ENCODE data around the gene TTBK2.

TTBK2 gene

GRCh38 chr15:42750306-42750705 lies 170.3 kb downstream of the TTBK2 start:
- no peak for DNase-seq

DNA sequence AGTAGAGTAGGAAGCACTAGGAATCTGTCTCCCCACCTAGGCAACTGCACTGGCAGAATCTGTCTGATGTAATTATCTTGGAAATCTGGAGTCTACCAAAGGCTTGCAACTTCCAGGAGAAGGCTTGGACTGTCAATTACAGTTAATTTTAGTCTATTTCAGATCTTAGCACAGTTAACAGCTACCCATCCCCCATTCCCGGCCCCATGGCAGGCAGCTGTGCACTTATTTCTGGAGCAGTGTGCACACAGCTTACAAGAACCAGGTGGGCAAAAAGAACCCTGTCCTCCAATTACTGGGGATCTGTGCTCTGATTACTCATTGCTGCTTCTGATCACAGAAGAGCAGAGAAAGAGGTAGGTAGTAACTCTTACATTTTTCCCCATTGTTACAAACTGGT lies 171.3 kb downstream of the TTBK2 start:
- no peak for DNase-seq

- no peak for DNase-seq
Measured at GRCh38 chr15:42744195-42744594, 176.4 kb downstream of the TTBK2 start.

DNA sequence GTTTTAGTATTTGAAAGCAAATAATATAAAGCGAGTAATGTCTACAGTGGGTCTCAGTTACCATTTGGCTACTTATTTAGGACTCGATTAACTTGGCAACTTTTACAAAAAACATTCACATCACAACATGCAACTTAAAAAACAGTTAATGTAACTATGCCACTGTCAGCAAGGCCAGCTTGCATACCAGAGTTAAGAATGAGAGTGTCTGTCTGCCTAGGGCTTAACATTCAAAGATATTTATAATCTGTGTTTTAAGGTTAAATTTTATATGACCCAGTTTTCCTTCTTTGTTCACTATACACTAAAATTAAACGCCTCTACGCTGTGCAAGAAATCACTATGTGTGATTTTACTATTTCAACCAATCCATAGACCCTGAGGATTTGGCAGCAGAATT lies 178.4 kb downstream of the TTBK2 start:
- DNase-seq = no peak

- DNase-seq = no peak
Measured at GRCh38 chr15:42741710-42742109, 178.9 kb downstream of the TTBK2 start.

- DNase-seq = no peak
Measured at GRCh38 chr15:42737529-42738328, 182.8 kb downstream of the TTBK2 start.

DNA sequence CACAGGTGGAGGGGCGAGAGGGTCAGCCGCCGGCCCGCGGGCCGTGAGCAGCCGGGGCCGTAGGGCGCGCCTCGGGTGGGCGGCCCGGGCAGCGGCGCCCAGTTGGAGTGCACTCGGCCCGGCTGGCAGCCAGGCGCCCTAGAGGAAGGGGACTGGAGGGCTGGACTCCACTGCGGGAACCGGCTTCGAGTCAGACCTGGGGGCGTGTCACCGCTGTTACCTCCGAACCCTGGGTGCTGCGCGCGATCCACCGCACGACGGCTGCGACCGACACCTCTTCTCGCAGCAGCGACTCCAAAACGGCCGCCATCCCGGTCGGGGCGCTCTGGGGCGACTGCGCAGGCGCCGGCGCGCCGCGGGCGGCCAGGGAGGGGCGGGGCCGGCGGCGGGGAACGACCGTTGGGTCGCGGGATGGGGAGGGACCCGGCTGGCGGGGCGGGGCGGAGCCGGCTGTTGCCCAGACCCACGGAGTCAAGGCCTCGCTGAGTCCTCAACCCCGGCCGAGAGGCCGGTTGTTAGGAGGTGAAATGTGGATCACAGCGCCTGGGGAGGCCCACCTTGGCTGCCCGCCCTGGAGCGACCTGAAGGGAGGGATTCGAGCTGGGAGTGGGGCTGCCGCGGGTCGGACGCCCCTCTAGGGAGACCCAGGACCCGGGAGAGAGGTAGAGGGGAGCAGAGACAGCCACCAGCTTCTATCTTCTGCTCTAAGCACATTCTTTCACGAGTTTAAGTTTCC lies 183.6 kb downstream of the TTBK2 start, which contains the start of gene CDAN1:
CDAN1 (minus strand) TSS at position 336 of the 736 bp plus-strand sequence; CDS start at position 310, 26 bp downstream.
- DNase-seq = peak; percentile 89

- peak; percentile 51 for DNase-seq
Measured at GRCh38 chr15:42736178-42736792, 184.3 kb downstream of the TTBK2 start.

- DNase-seq = no peak
Measured at GRCh38 chr15:42735382-42736165, 185.0 kb downstream of the TTBK2 start.

- no peak for DNase-seq
Measured at GRCh38 chr15:42734076-42734672, 186.4 kb downstream of the TTBK2 start.

GRCh38 chr15:42733027-42733426 lies 187.6 kb downstream of the TTBK2 start:
- no peak for DNase-seq

DNA sequence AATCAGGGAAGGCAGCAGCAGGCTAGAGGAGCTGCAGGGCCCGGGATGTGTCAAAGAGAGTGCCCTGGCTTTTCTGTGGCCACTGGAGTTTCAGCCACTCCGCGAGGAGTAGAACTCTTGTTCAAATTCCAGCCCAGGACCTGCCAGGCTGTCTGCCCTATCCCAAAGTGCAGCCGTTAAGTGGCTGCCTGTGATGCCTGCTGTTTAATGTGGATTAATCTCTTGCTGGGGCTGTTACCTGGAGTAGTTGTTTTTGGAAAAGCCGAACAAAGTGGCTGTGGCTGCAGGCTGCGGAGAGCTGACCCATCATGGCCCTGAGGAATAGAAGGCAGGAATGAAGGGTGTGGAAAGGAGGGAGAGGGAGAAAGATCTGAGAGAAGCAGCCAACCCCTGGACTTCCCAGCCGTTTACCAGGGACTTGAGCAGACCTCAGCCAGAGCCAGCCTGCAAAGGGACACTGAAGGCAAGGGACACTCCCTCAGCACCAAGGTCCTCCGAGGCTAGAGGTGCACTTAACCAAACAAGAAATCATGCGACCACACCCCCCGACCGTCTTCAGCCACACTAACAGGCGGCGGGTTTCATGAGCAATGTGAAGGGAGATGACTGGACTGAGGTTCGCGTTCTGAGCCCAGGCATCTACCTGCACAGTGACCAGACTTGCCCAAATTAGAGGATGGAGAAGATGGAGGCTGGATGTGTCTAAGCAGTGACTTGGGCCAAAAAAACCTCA lies 188.3 kb downstream of the TTBK2 start:
- no peak for DNase-seq

GRCh38 chr15:42731461-42731860 lies 189.1 kb downstream of the TTBK2 start:
- DNase-seq = no peak

DNA sequence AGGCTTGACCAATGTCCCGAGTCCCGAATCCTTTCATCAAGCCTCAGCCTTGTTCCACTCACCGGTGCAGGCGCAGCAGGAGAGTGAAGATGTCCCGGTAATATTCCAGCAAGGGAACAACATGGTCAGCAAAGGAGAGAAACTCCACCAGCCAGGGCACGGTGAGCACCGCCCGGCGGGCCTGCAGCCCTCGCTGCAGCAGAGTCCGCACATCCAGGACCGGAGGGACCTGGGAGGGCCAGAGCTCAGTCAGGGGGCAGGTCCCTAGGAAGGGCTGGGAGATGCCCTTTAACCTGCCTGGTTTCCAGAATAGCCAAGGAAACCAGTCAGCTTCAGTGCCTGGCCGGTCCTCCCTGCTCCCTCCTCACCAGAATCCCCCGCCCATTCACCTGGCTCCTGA lies 190.0 kb downstream of the TTBK2 start:
- no peak for DNase-seq

DNA sequence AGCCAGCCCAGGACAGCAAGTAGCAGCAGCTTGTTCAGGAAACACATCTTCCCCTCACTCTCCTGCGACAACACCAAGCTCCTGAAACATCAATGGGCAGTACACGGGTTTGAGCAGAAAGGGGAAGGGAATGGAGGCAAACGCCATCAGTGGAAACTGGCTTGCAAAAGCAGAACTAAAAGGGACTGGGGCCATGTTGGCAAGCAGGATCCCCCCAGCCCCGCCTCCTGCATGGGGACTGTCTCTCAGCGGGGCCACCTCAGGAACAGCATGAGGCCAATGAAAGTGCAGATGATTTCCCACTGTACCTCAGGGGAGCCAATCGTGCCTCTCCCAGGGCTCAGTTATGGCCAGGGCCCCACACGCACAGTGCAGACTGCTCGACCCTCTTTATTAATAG lies 190.4 kb downstream of the TTBK2 start:
- no peak for DNase-seq

GRCh38 chr15:42729409-42729808 lies 191.2 kb downstream of the TTBK2 start:
- DNase-seq = no peak

GRCh38 chr15:42728972-42729371 lies 191.6 kb downstream of the TTBK2 start:
- no peak for DNase-seq

DNA sequence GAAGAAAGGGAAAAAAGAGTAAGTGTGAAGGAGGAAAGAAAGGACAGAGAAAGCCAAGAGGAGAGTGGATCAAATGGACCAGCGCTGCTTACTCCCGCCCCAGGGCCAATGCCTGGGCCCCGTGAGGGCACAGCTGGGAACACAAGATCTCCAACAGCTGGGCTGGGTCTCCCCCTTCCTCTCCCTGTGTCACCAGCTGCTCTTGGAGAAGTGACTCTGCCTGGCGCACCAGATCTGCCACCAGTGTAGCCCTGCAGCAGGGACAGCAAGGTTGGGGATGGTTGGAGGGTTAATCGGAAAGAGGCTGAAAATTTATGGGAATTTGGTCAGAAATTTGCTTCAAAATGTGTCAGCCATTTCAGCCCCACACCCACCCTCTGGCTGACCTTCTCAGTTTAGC lies 192.0 kb downstream of the TTBK2 start:
- DNase-seq = no peak

GRCh38 chr15:42727750-42728381 lies 192.7 kb downstream of the TTBK2 start:
- DNase-seq = no peak

DNA sequence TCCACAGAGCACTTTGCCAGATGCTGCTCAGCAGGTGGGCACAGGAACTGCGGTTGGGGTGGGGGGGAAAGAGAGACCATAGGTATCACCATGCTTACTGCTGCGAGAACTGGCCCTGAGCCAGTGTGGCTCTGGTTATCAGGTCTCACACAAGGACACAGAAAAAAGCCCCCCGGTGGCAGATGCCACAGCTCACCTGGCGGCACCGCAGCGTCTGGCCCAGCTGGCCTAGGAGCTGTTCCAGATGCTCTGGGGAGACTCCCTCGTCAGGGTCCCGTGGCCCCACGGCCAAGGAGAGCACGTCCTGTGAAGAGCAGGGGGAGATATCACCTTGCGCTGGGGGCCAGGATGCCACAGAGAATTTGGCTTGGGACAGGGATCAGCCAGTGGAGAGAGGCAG lies 194.5 kb downstream of the TTBK2 start:
- no peak for DNase-seq

DNA sequence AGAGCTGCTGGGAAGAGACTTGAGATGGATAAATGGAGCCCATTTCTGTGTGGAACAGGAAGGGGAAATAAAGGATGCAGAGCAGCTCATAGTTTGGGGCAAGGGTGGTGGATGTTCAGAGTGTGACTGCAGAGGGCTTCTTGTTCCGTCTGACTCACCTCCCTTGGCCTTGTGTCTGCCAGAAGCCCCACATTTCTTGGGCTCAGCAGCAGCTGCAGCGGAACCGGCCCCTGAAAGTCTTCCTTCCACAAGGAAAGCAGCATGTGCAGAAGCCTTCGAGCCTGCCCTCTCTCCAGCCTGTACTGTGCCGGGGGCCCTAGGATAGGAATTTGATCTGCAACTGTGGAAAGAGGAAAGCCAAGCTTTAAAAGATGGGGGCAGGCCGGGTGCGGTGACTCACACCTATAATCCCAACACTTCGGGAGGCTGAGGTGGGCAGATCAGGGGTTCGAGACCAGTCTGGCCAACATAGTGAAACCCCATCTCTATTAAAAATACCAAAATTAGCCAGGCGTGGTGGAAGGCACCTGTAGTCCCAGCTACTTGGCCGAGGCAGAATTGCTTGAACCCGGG lies 195.2 kb downstream of the TTBK2 start:
- DNase-seq = no peak

All from retina (tissue), 1 donor.